OCI-LY7 (cell line): ENCODE data around the gene HYCC1.

Source experiments
- CTCF ChIP-seq: fragments of 200-600 bp; sonication (generic); conservative IDR thresholded peaks from 2 replicates; pipeline ENCODE4 v1.5.1; 2014; ENCODE audit warnings: mild to moderate bottlenecking, antibody characterized with exemption, low read length, moderate library complexity, mixed read lengths
- EZH2phosphoT487 ChIP-seq: fragments of 200-600 bp; sonication (generic); IDR thresholded peaks from 2 replicates; pipeline ENCODE4 v1.6.1; 2018; ENCODE audit warnings: low read depth, borderline replicate concordance, mild to moderate bottlenecking, mixed run types, antibody characterized with exemption, low read length, moderate library complexity, mixed read lengths

DNA sequence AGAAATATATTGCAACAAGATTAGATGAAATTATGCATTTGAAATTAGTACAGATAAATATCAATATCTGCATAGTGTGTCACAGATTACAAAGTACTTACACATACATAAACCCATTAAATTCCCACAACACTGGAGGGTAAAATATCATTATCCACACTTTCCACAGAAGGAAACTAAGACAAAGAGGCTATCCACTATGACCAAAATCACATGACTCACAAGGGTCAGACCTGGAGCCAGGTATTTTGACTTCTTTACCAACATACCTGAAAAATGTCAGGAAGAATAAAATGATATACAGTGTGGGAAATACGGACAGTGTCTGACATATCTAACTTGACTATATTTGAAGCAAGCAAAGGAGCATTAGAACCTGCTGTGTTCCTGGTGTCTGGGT, 34.1 kb downstream of the HYCC1 start:
- TF ChIP-seq CTCF (no peak), EZH2phosphoT487 (no peak)
